GM18508 (cell line): ENCODE data around the gene CD34.

Experiments used
- ATAC-seq: cut with Tn5 transposase; IDR thresholded peaks from one replicate; pipeline ENCODE4 v1.9.1; 2021; ENCODE audit warnings: moderate number of reproducible peaks; ENCODE audit not compliant: insufficient read depth, unreplicated experiment

Gene CD34

DNA sequence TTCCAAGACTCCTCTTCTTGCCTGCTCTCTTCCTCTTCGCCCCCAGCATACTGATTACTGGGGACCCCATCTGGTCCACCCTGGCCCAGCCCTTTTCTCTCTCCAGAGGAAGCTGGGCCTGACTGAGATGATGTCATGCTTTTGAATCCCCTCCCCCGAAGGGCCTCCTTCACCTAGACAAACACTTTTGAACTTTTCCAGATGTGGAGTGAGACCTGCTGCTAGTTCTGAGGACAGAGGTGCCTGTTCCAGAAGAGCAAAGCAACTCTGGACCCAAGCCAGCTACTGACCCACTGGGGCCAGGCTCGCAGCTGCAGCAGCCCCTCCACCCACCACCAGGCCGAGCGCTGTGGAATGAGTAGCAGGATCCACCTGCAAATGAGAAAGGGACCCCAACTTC lies 8.4 kb downstream of the CD34 start:
- no peak for ATAC-seq

DNA sequence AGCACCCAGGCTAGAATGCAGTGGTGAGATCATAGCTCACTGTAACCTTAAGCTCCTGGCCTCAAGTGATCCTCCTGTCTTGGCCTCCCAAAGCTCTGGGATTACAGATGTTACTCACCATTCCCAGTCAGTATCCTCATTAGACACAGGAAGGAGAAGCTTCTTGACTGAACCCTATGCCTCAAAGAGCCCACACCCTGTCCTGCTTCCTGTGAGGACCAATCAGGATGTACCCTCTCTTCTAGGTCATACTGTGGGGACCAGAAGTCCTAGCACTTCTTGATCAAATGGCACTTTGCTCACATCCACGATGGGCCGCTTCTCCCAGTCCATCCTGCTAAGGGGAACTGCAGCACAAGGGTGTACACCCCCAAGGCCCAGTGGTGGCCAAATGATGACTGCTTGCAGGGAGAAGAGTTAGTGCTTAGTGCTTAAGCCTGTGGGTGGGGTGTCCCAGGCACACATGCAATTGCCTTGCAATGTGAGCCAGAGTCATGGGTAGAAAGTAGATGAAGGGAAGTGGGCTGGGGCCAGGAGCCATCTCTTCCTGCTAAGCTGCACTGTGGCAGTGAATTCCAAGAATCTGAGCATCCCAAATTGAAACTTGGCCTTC lies 9.8 kb downstream of the CD34 start:
- no peak for ATAC-seq

- no peak for ATAC-seq
Observed at GRCh38 chr1:207898836-207899235, 12.1 kb downstream of the CD34 start.

DNA sequence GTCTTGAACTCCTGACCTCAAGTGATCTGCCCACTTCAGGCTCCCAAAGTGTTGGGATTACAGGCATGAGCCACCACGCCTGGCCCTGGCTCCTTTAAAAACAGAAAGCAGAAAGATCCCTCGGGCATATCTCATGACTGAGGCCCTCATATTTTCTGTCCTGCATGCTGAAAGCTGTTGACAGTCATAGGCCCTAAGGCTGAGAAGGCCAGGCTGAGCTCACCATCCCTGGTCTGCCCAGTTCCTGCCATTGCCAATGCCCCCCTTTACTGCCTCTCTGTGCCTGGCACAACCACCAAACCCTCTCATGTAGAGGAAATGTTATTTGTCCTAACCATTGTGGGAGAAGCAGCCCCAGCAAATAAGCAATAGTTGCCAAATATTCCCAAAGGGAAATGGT lies 12.7 kb downstream of the CD34 start:
- ATAC-seq = no peak

- no peak for ATAC-seq
Observed at GRCh38 chr1:207897188-207897587, 13.7 kb downstream of the CD34 start.

- no peak for ATAC-seq
Observed at GRCh38 chr1:207896547-207896946, 14.4 kb downstream of the CD34 start.

- no peak for ATAC-seq
Observed at GRCh38 chr1:207894704-207895103, 16.2 kb downstream of the CD34 start.

DNA sequence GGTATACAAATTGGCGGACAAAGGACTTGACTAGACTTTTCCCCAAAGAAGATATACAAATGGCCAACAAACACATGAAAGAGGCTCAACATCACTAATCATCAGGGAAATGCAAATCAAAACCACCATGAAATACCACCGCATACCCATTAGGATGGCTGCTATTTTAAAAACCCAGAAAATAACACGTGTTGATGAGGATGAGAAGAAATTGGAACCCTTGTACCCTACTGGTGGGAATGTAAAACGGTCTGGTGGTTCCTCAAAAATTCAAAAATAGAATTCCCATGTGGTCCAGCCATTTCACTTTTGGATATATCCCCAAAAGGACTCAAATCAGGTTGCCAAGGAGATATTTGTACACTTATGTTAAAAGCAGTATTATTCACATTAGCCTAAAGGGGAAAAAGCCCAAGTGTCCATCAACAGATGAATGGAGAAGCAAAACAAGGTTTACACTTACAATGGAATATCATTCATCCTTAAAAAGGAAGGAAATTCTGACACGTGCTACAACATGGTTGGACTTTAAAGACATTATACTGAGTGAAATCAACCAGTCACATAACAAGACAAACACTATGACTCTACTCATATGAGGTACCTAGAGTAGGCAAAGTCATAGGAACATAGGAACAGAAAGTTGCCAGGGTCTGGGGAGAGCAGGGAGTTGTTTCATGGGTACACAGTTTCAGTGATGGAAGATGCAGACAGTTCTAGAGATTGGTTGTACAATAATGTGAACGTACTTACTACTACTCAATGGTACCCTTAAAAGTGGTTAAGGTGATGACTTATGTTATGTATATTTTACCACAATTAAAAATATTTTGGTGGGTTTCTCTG lies 17.0 kb downstream of the CD34 start:
- ATAC-seq = no peak

- ATAC-seq = no peak
Observed at GRCh38 chr1:207892764-207893163, 18.2 kb downstream of the CD34 start.

- ATAC-seq = no peak
Observed at GRCh38 chr1:207891148-207891547, 19.8 kb downstream of the CD34 start.

DNA sequence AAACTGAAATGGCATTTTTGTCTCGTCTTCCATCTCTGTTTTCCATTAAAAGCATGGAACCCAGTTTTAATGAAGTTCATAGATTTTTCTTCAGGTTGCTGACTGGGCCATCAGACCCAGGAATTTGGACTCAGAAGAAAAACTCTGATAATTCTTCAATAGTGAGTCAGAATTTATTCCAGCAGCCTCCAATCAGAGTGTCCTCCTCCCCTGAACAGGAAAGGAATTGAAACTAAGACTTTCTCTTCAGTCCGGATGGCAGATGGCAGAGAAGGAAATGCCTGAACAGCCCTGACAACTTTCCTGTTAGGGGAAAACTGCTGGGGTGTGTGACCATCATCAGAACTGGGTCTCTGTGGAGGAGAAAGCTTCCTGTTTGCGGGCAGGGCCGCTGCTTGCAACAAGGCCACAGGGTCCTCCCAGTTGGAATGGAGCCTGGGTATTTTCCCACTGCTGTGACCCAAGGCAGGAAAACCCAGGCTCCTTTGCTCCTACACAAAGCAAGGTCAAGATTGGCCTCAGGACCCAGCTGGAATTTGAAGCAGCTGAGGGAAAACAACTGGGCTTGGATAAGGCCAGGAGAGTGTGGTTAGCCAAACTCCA lies 20.7 kb downstream of the CD34 start:
- no peak for ATAC-seq

GRCh38 chr1:207888652-207889051 lies 22.3 kb downstream of the CD34 start:
- no peak for ATAC-seq

DNA sequence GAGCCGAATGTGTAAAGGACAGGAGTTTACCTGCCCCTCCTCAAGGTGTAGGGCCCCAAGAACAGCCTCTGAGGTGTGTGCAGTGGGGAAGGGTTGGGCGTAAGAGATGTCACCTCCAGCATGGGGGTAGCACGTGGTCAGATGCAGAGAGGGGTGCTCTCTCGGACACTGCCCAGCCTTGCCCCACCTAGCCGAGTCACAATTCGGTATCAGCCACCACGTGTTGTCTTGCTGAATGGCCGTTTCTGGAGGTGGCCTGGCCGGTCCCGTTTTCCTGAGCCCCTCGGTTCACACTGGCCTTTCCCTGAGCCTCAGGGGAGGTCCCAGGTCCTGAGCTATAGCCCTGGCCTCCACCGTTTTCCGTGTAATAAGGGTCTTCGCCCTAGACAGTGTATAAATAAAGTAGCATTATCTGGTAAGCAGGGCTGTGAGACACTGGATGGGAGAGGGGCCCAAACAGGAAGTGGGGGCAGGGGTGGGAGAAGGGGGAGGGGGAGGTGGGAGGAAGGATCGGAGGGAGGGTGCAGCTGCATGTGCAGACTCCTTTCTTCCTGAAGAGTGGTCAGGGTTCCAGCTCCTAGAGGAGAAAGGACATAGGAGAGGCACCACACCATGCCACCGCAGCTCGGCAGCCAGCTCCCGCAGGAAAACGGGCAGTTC lies 23.3 kb downstream of the CD34 start:
- no peak for ATAC-seq

- no peak for ATAC-seq
Observed at GRCh38 chr1:207886227-207886626, 24.7 kb downstream of the CD34 start.

DNA sequence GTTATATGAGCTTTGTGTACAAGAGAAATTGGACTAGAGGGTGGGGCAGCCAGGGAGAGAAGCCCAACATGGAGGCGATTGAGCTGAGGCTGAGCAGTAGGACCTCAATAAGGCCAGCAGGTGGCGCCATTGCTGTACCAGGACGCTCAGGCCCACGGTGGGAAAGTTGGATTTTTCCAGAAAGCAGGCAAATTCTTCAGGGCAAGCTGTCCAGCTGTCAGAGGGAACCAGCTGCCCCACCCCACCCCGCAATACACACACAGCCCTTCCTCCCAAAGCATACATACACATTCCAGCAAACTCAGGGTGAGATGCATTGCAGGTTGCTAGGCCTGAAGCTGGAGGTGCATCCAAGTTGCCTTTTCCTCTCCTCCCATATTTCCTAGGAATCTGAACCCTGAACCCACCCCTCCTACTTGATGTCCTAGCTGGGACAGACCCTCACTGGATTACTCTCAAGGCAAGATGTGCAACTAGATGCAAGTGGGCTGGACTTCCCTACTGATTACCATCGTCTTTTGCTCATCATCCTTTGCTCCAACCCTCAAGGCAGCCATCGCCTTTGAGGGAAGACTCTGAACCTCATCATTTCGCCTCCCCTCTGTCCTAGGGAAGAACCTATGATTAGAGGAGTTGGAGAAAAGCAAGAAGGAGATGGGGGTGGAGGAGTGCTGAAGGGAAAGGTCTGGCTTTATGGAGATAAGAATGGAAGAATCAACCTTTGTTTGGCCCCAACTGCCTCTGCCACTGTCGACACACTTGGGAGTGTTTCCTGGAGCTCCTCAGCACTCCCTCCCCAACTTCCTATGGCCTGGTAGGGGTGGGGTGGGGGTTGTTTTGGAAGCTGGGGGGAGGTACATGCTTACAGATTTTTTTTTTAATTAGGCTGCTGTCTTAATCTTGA lies 25.5 kb downstream of the CD34 start:
- no peak for ATAC-seq

GRCh38 chr1:207884266-207885029 lies 26.5 kb downstream of the CD34 start:
- no peak for ATAC-seq

DNA sequence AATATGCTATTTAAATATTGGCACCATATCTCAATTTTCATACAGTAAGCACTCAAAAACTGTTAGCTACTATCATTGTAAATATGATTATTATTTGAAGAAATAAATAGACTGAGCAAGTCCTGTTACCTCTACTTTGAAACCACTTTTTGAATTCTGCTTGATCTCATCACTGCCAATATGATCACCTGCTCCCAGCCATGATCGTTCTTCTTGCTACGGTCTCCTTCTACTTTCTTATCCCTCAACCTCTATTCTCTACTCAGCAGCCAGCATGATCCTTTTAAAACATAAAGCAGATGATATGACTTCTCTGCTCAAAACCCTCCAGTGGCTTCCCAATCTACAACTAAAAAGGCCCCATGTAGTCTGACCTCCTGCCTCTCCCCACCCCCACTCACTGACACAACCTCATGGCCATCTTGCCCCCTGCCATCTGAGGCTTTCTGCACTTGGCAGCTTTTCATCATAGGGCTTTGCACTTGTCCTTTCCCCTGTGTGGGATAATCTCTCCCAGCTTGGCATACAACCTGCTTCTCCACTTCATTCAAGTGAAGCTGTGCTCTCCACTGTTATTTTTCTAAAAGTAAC lies 27.2 kb downstream of the CD34 start:
- no peak for ATAC-seq

DNA sequence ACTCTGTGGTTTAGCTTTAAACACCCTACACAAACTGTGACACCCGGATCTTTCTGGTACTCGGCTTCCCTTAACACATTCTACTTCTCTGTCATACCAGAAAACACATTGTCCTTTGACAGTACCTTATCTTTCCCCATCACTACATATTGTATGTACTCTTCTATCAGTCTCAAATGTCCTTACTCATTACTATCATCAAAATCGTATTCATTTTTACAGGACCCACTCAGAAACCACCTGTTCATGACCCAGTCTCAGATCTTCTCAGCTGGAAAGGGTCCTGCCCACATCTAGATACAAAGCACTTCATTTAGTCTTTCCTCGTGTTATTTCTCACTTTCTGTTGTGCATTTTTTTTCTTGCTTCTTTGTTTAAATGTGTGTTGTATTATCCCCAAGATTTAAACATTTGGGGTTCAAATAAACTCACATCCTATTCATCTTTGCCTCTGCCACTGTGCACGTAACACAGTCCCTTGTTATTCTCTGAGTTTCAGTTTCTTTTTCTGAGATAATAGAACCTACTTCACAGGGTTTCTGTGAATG lies 27.7 kb downstream of the CD34 start:
- ATAC-seq = no peak

DNA sequence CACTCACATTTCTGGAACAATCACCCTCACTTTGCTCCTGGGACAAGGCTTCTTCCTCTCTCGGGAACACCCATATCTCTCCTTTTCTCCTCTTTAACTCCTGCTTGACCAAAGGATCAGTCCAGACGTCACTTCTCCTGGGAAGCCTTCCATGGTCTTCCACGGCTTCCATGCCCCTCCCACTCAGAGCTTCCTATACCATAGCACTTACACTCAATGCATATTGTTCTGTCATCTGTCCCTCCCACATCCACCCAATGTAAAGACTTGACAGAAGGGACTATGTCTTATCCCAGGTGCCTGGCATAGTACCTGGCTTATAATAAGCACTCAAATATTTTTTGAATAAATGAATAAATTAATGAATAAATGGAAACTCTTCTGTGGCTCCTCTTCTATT lies 28.2 kb downstream of the CD34 start:
- ATAC-seq = no peak
